ENCODE results near the gene MOGAT2.

GRCh38 chr11:75697906-75698581, 19.6 kb upstream of the MOGAT2 start:
- TF ChIP-seq CTCF (IDR thresholded peaks at IDR 0.05 in 2 of 3, conservative IDR thresholded peaks at IDR 0.05 in 1 of 3; ENCODE audit: borderline replicate concordance in 1 of 3, insufficient read depth in 1 of 3, low read depth in 2 of 3, low read length in 2 of 3) (no peak), SRF (IDR thresholded peaks at IDR 0.05; ENCODE audit: low read depth) (no peak), MAX (IDR thresholded peaks at IDR 0.05) (no peak), POLR2AphosphoS5 (IDR thresholded peaks at IDR 0.05; ENCODE audit: low read depth, low read length) (no peak), ATF3 (IDR thresholded peaks at IDR 0.05) (no peak), YY1 (IDR thresholded peaks at IDR 0.05; ENCODE audit: extremely low read depth, insufficient replicate concordance, low read depth, low read length) (no peak), TCF7L2 (IDR thresholded peaks at IDR 0.05; ENCODE audit: borderline replicate concordance, extremely low read depth, insufficient read depth, insufficient read length) (no peak)
